Parathyroid adenoma (tissue), 2 donors: ENCODE results near the gene E2F3.

ENCODE experiments used
- H2AFZ ChIP-seq: fragments of 300-600 bp; sonication (generic); one replicate; pipeline ENCODE4 v1.7.0; 2017; ENCODE audit warnings: antibody characterized with exemption, mild to moderate bottlenecking
- H3K27ac ChIP-seq: fragments of 300-600 bp; sonication (generic); one replicate; pipeline ENCODE4 v1.7.0; 2017
- H3K27me3 ChIP-seq: fragments of 300-600 bp; sonication (generic); one replicate; pipeline ENCODE4 v1.7.0; 2017; ENCODE audit warnings: low read length; ENCODE audit not compliant: control insufficient read depth, insufficient read depth
- H3K36me3 ChIP-seq: fragments of 300-600 bp; sonication (generic); one replicate; pipeline ENCODE4 v1.7.0; 2017; ENCODE audit warnings: low read length; ENCODE audit not compliant: control insufficient read depth, insufficient read depth
- H3K4me1 ChIP-seq: fragments of 300-600 bp; sonication (generic); one replicate; pipeline ENCODE4 v1.7.0; 2017; ENCODE audit warnings: control low read depth
- H3K4me2 ChIP-seq: fragments of 300-600 bp; sonication (generic); one replicate; pipeline ENCODE4 v1.7.0; 2017; ENCODE audit warnings: low read length
- H3K4me3 ChIP-seq: fragments of 300-600 bp; sonication (generic); one replicate; pipeline ENCODE4 v1.7.0; 2017; ENCODE audit warnings: low read depth, low read length
- H3K79me2 ChIP-seq: fragments of 300-600 bp; sonication (generic); one replicate; pipeline ENCODE4 v1.7.0; 2017; ENCODE audit warnings: control low read depth
- H3K9ac ChIP-seq: fragments of 300-600 bp; sonication (generic); one replicate; pipeline ENCODE4 v1.7.0; 2017; ENCODE audit warnings: mild to moderate bottlenecking
- H3K9me3 ChIP-seq: fragments of 300-600 bp; sonication (generic); one replicate; pipeline ENCODE4 v1.7.0; 2017; ENCODE audit warnings: low read length; ENCODE audit not compliant: control insufficient read depth
- CTCF ChIP-seq: fragments of 300-600 bp; sonication (generic); IDR thresholded peaks from one replicate; pipeline ENCODE4 v1.7.0; 2017; ENCODE audit warnings: antibody characterized with exemption, mild to moderate bottlenecking
- donor health status: primary hyperparathyroidism.

The E2F3 gene

GRCh38 chr6:20467437-20467836 is 65.8 kb downstream of the E2F3 start:
- Histone ChIP-seq H2AFZ (no peak overlapping the region), H3K27ac (no peak overlapping the region), H3K27me3 (no peaks in the 10 kb centered on the region), H3K36me3 (no peaks in the 10 kb centered on the region), H3K4me2 (no peak overlapping the region), H3K4me3 (no peak overlapping the region), H3K4me1 (no peaks in the 10 kb centered on the region), H3K9ac (no peak overlapping the region), H3K9me3 (no peaks in the 10 kb centered on the region), H3K79me2 (no peaks in the 10 kb centered on the region)
- TF ChIP-seq CTCF = no peak

GRCh38 chr6:20468209-20468608 is 66.5 kb downstream of the E2F3 start:
- H3K9ac ChIP-seq = no peak overlapping the region
- no peak overlapping the region for H3K27ac ChIP-seq
- no peak overlapping the region for H2AFZ ChIP-seq
- no peaks in the 10 kb centered on the region for H3K9me3 ChIP-seq
- no peaks in the 10 kb centered on the region for H3K36me3 ChIP-seq
- H3K79me2 ChIP-seq = no peaks in the 10 kb centered on the region
- no peak overlapping the region for H3K4me3 ChIP-seq
- TF ChIP-seq CTCF = no peak
- H3K4me2 ChIP-seq = no peak overlapping the region
- no peaks in the 10 kb centered on the region for H3K4me1 ChIP-seq
- no peaks in the 10 kb centered on the region for H3K27me3 ChIP-seq

GRCh38 chr6:20472748-20473147 is 71.1 kb downstream of the E2F3 start:
- Histone ChIP-seq H3K27me3 (no peaks in the 10 kb centered on the region), H3K79me2 (no peaks in the 10 kb centered on the region), H3K4me1 (no peaks in the 10 kb centered on the region), H3K9me3 (no peaks in the 10 kb centered on the region), H3K36me3 (no peaks in the 10 kb centered on the region), H2AFZ (no peak overlapping the region), H3K4me3 (no peak overlapping the region), H3K4me2 (no peak overlapping the region), H3K9ac (no peak overlapping the region), H3K27ac (no peak overlapping the region)
- no peak for TF ChIP-seq CTCF

GRCh38 chr6:20473518-20473917 is 71.8 kb downstream of the E2F3 start:
- Histone ChIP-seq H3K9me3 (no peaks in the 10 kb centered on the region), H3K79me2 (no peaks in the 10 kb centered on the region), H3K4me2 (no peak overlapping the region), H3K27ac (no peak overlapping the region), H3K4me1 (no peaks in the 10 kb centered on the region), H2AFZ (no peak overlapping the region), H3K27me3 (no peaks in the 10 kb centered on the region), H3K4me3 (no peak overlapping the region), H3K9ac (no peak overlapping the region), H3K36me3 (no peaks in the 10 kb centered on the region)
- no peak for TF ChIP-seq CTCF

- Histone ChIP-seq H3K4me3 (no peak overlapping the region), H3K9me3 (no peaks in the 10 kb centered on the region)
- no peak for TF ChIP-seq CTCF
Observed at GRCh38 chr6:20474874-20475542, 73.3 kb downstream of the E2F3 start.

More at GRCh38 chr6:20474874-20475542, 73.3 kb downstream of the E2F3 start:
- H3K27me3 ChIP-seq = no peaks in the 10 kb centered on the region
- no peaks in the 10 kb centered on the region for H3K36me3 ChIP-seq
- no peaks in the 10 kb centered on the region for H3K79me2 ChIP-seq
- no peak overlapping the region for H3K4me2 ChIP-seq
- H3K9ac ChIP-seq = no peak overlapping the region
- no peaks in the 10 kb centered on the region for H3K4me1 ChIP-seq
- H3K27ac ChIP-seq = no peak overlapping the region
- H2AFZ ChIP-seq = no peak overlapping the region
